NCI-H345 (cell line): ENCODE results near the gene XAGE3.

Experiments
- DNase-seq: peaks from one replicate; lab custom pipeline; 2025; lab: John Stamatoyannopoulos, UW

Gene XAGE3

DNA sequence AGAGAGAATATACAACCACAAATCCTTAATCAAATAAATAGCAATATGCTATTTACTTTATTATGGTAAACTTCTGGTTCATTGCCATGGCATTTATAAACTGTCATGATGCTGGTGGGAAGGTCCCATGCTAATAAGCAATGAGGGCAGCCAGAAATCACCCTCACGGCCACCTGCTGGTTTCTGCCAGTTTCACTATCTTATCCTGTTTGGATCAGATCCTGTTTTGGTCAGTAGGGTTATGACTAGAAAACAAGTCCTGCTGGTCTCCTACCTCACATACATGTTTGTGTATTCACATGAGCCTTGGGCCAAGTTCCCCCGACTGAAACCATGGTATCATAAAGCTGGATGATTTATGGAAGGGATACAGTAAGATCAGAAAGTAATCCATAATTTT lies 28.7 kb downstream of the XAGE3 start:
- no peak for DNase-seq

DNA sequence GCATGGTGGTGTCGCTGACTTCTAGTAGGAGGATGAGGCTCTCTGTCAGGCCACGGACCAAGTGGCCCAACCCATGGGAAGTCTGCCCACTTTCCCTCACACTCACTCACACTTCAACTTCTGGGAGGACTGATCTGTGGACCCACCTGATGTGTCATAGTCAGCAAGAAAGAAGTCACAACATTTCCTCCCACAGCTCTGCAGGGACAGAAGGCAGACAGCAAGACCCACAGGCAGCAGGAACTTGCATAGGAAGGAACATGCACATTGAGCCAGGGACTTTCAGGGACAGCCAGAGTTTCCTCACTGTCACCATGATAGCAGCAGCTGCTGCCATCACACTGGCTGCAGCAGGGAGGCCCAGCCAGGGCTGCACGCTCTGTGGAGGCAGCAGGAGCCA lies 37.3 kb downstream of the XAGE3 start:
- no peak for DNase-seq

DNA sequence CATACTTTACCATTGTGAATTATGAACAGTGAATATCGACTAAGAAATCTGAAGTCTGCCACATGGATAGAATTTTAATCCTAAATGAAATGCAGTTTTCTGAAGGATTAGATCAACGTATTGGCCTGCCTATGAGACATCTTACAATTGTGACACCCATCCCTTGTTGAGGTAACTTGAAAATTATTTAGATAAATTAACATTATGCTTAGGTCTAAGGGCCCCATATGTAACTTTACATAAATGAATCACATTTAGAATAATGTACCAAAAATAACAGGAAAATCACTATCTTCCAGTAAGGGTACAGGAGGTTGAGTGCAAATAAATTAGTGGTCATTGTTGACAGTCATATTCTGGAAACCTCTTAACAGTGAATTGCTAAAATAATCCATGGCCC lies 43.3 kb downstream of the XAGE3 start:
- DNase-seq, result no peak

DNA sequence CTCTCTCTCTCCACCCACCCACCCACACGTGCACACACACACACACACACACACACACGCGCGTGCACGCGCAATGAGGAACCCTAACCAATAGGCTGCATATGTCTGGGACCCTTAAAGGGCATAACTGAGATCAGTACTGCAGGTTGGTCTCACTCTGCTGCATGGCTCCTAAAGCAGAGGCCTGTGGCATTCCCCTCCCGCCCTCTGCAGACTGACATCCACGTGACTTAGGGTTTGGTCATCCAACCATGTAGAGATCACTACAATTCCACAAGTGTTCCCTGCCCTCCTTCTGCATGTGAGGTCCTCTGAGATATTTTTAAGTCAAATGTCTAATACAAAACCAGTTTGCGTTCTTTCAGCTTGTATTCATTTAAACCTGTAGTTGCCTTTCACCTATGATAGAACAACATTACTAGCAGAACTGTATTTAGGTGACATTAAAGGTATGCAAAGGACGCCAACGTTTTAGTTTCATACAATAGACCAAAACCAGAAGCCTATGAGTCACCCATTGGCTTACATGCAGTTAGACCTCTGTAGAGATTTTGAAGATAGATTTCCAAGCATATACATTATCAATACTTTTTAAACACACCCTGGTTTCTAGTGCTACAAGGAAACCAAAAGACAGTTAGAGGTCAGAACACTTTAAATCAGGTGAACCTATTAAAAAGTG lies 46.7 kb downstream of the XAGE3 start:
- no peak for DNase-seq

DNA sequence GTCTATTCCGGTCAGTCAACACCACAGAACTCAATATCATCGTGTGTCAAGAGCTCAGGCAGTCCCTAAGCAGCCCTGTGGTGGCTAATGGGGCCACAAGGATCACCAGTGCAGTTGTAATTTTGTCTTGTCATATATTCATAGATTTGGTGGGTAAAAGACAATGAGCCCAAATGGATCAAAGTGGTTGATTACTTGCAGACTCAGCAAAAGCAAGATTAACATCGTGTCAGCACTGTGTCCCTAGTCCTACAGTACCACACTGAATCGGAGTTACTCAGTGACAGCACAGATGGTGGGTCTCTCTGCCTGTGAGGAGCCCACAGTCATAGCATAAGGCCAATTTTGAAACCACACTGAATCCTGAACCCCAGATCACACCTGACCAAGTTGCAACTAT lies 48.1 kb downstream of the XAGE3 start:
- no peak for DNase-seq
